Mammary epithelial cell (primary cell): ENCODE results near the gene MAML2.

Experiments
- EZH2 ChIP-seq: IDR thresholded peaks from 2 replicates; pipeline ENCODE4 v1.6.1; 2012; ENCODE audit warnings: low read length, inconsistent platforms, borderline replicate concordance
- TF ChIP-seq, protein P1 (sequence below), 2 donors: IDR thresholded peaks in 1 of 2; conservative IDR thresholded peaks in 1 of 2; 2 replicates each; pipeline ENCODE4 v1.5.1; 2011 to 2012; ENCODE audit warnings: inconsistent platforms in 2 of 2, low read length in 2 of 2, mild to moderate bottlenecking in 2 of 2, control low read depth in 1 of 2, low read depth in 1 of 2; ENCODE audit not compliant: insufficient read depth in 1 of 2; ENCODE audit errors: extremely low read depth in 1 of 2

DNA sequence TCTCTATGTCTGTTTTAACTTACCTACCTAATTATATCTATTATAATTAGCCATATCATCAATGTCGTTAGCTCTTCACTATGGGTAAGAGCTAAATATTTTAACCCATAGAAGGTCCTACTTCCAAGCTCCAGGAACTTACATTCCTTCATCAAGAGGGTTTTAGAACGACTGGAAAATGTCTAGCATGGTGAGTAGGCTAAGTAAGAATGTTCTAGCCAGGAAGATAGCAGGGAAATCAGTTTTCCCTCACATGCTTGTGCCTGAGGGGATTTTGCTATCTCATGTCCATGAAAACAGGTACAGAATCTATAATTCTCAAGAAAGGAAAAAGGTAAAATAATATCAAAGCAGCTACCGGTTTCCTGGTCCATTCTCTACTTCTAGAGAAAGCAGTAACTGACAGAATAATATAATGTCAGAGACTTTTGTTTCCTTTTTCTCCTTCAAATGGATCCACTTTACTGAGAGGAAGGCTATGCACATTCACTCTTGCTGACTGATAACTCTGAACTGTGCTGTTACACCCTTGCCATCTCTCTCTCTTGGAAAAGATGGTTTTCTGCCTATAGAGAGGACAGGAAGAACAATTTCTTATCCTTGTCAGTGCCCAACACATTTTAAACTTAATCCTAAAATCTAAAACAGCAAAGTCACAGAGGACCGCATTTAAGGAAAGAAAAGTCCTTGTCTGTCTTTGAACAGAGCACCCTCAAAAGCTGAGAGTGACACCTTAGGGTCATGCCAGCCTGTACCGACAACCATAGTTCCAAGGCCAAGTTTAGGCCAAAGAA, 67.0 kb downstream of the MAML2 start:
- TF ChIP-seq, protein P1, sequence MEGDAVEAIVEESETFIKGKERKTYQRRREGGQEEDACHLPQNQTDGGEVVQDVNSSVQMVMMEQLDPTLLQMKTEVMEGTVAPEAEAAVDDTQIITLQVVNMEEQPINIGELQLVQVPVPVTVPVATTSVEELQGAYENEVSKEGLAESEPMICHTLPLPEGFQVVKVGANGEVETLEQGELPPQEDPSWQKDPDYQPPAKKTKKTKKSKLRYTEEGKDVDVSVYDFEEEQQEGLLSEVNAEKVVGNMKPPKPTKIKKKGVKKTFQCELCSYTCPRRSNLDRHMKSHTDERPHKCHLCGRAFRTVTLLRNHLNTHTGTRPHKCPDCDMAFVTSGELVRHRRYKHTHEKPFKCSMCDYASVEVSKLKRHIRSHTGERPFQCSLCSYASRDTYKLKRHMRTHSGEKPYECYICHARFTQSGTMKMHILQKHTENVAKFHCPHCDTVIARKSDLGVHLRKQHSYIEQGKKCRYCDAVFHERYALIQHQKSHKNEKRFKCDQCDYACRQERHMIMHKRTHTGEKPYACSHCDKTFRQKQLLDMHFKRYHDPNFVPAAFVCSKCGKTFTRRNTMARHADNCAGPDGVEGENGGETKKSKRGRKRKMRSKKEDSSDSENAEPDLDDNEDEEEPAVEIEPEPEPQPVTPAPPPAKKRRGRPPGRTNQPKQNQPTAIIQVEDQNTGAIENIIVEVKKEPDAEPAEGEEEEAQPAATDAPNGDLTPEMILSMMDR (conservative IDR thresholded peaks at IDR 0.05 in 1 of 2, IDR thresholded peaks at IDR 0.05 in 1 of 2; ENCODE audit: extremely low read depth in 1 of 2, insufficient read depth in 1 of 2, low read depth in 1 of 2, low read length in 2 of 2) = no peak
- TF ChIP-seq EZH2 = no peak
